Measurements from ENCODE around the gene HOXD1. TPM values are rescaled to one million over a fixed set of nuclear protein-coding genes. Genes with fewer than 3 reads are reported as not detected.

The HOXD1 gene
- total RNA-seq, 1 donor from 2014 or later: 1.2 TPM

DNA sequence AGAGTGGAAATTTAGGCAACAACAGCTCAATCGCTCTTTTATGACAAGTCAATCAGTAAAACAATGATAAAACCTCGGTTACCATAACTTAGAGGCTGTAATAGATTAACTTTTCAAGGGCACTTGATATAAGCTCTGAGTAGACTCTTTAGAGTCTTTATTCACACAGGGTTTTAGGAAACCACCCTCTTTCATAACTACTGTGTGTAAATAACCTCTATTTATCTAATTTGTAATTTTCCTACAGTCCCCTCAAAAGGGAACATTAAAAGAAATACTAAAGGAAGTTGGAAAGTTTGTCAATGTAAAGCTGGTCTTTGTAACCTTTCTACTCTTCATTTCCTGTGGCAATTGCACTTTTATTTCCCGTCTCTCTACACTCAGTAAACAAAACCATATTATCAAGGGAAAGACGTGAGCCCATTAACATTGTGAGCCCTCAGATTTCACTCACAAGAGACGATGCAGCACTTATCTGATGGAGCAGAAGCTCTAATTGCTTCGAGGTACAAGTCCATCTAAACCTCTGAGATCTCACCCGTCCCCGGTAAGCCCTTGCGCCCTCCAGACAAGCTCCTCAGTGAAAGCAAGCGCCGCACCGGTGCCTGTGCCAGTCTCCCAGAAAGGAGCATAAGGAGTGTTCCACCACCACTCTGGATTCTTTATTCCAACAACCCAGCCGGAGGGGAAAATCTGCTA is 1.1 kb upstream of the HOXD1 start:
- Histone ChIP-seq H3K27me3 (peaks cover 20% of the 10 kb centered on the region), H3K36me3 (no peaks in the 10 kb centered on the region), H3K9me3 (no peaks in the 10 kb centered on the region), H3K4me3 (peak overlapping the region; percentile 46 to 57), H3K4me1 (peaks cover 25% of the 10 kb centered on the region), H3K27ac (no peak overlapping the region)
- no peak for DNase-seq (ENCODE audit: extremely low spot score in 2 of 2)
- TF ChIP-seq, protein P1, sequence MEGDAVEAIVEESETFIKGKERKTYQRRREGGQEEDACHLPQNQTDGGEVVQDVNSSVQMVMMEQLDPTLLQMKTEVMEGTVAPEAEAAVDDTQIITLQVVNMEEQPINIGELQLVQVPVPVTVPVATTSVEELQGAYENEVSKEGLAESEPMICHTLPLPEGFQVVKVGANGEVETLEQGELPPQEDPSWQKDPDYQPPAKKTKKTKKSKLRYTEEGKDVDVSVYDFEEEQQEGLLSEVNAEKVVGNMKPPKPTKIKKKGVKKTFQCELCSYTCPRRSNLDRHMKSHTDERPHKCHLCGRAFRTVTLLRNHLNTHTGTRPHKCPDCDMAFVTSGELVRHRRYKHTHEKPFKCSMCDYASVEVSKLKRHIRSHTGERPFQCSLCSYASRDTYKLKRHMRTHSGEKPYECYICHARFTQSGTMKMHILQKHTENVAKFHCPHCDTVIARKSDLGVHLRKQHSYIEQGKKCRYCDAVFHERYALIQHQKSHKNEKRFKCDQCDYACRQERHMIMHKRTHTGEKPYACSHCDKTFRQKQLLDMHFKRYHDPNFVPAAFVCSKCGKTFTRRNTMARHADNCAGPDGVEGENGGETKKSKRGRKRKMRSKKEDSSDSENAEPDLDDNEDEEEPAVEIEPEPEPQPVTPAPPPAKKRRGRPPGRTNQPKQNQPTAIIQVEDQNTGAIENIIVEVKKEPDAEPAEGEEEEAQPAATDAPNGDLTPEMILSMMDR (IDR thresholded peaks at IDR 0.05): no peak
- TF ChIP-seq POLR2A (IDR thresholded peaks at IDR 0.05) (no peak), POLR2AphosphoS5 (IDR thresholded peaks at IDR 0.05; ENCODE audit: insufficient read depth in 1 of 2, low read depth in 1 of 2) (no peak)
- intact Hi-C loops (cut with DNase I): no loop called here

DNA sequence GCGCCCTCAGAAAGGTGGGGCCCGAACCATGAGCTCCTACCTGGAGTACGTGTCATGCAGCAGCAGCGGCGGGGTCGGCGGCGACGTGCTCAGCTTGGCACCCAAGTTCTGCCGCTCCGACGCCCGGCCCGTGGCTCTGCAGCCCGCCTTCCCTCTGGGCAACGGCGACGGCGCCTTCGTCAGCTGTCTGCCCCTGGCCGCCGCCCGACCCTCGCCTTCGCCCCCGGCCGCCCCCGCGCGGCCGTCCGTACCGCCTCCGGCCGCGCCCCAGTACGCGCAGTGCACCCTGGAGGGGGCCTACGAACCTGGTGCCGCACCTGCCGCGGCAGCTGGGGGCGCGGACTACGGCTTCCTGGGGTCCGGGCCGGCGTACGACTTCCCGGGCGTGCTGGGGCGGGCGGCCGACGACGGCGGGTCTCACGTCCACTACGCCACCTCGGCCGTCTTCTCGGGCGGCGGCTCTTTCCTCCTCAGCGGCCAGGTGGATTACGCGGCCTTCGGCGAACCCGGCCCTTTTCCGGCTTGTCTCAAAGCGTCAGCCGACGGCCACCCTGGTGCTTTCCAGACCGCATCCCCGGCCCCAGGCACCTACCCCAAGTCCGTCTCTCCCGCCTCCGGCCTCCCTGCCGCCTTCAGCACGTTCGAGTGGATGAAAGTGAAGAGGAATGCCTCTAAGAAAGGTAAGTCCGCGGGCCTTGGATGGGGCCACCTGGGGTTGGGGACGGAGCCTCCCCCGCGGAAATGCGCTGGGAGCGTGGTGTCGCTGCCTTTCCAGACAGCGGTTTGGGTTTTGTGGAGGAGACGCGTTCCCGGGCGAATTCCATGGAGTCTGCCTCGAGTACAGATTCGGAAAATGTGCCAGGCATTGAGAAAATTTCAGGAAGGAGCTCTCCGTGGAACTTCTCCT is 559 bp downstream of the HOXD1 start:
- intact Hi-C loops (cut with DNase I): no loop called here
- Histone ChIP-seq H3K27me3 (peaks cover 20% of the 10 kb centered on the region), H3K4me1 (peaks cover 25% of the 10 kb centered on the region), H3K27ac (peak overlapping the region; percentile 32), H3K4me3 (peak overlapping the region; percentile 46 to 57), H3K9me3 (no peaks in the 10 kb centered on the region), H3K36me3 (no peaks in the 10 kb centered on the region)
- TF ChIP-seq, protein P1 (IDR thresholded peaks at IDR 0.05): no peak
- no peak for TF ChIP-seq POLR2A (IDR thresholded peaks at IDR 0.05)
- TF ChIP-seq POLR2AphosphoS5 (IDR thresholded peaks at IDR 0.05; ENCODE audit: insufficient read depth in 1 of 2, low read depth in 1 of 2): no peak
- no peak for DNase-seq (ENCODE audit: extremely low spot score in 2 of 2)

DNA sequence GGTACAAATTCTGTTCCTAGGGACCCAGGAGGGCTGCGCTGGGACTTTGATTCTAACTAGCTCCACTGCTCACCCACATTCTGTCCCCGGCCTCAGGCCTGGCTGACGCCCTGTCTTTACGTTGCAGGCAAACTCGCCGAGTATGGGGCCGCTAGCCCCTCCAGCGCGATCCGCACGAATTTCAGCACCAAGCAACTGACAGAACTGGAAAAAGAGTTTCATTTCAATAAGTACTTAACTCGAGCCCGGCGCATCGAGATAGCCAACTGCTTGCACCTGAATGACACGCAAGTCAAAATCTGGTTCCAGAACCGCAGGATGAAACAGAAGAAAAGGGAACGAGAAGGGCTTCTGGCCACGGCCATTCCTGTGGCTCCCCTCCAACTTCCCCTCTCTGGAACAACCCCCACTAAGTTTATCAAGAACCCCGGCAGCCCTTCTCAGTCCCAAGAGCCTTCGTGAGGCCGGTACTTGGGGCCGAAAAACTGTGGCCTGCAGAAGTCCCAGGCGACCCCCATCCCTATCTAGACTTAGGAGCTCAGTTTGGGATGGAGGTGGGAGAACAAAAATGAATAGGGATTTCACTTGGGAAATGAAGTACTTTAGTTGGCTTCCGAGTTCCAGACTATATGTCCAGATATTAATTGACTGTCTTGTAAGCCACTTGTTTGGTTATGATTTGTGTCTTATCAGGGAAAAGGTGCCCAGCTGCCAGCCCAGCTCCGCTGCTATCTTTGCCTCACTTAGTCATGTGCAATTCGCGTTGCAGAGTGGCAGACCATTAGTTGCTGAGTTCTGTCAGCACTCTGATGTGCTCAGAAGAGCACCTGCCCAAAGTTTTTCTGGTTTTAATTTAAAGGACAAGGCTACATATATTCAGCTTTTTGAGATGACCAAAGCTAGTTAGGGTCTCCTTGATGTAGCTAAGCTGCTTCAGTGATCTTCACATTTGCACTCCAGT is 1.5 kb downstream of the HOXD1 start:
- Histone ChIP-seq H3K27ac (no peak overlapping the region), H3K4me3 (peak overlapping the region; percentile 46 to 57), H3K9me3 (no peaks in the 10 kb centered on the region), H3K27me3 (peaks cover 20% of the 10 kb centered on the region), H3K36me3 (no peaks in the 10 kb centered on the region), H3K4me1 (peaks cover 25% of the 10 kb centered on the region)
- intact Hi-C loops (cut with DNase I): no loop called here
- TF ChIP-seq, protein P1 (IDR thresholded peaks at IDR 0.05): no peak
- TF ChIP-seq POLR2AphosphoS5 (IDR thresholded peaks at IDR 0.05; ENCODE audit: insufficient read depth in 1 of 2, low read depth in 1 of 2) (no peak), POLR2A (IDR thresholded peaks at IDR 0.05) (no peak)
- DNase-seq (ENCODE audit: extremely low spot score in 2 of 2): no peak

DNA sequence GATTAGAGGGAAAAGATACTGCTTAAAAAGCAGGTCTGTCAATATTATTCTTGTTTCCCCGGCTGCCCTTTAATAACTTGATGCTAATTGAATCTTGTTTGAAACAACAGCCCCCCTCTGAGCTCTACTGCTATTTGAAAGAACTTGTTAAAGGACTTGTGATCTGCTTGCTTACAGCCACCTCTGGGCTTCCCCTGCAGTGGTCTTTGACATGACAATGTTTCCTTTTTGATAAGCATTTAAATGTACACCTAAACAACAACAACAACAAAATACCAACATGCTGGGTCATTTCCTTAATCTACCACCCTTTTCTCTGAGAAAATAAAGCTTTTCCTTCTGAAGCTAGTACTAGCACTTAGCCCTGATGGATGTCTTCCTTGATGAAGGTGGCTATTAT is 3.9 kb downstream of the HOXD1 start:
- DNase-seq (ENCODE audit: extremely low spot score in 2 of 2): no peak
- no peaks in the 10 kb centered on the region for H3K36me3 ChIP-seq
- H3K9me3 ChIP-seq: no peaks in the 10 kb centered on the region
- H3K27ac ChIP-seq: no peak overlapping the region
- peaks cover 24% of the 10 kb centered on the region for H3K4me1 ChIP-seq
- H3K4me3 ChIP-seq: no peak overlapping the region
- intact Hi-C loops (cut with DNase I): no loop called here
- peaks cover 20% of the 10 kb centered on the region for H3K27me3 ChIP-seq
- TF ChIP-seq POLR2A (IDR thresholded peaks at IDR 0.05) (no peak), POLR2AphosphoS5 (IDR thresholded peaks at IDR 0.05; ENCODE audit: insufficient read depth in 1 of 2, low read depth in 1 of 2) (no peak)
- TF ChIP-seq, protein P1 (IDR thresholded peaks at IDR 0.05): no peak

All from vagina (tissue), 2 donors.